ENCODE results near the gene ANAPC5. TPM values are rescaled to one million over a fixed set of nuclear protein-coding genes. Genes with fewer than 3 reads are reported as not detected.
"Not testable (repeated sequence)": the region's sequence is repeated elsewhere in the genome, so short reads cannot be mapped to it uniquely, and the experiment has no call there.

The ANAPC5 gene
- total RNA-seq, 1 donor: 168 TPM

DNA sequence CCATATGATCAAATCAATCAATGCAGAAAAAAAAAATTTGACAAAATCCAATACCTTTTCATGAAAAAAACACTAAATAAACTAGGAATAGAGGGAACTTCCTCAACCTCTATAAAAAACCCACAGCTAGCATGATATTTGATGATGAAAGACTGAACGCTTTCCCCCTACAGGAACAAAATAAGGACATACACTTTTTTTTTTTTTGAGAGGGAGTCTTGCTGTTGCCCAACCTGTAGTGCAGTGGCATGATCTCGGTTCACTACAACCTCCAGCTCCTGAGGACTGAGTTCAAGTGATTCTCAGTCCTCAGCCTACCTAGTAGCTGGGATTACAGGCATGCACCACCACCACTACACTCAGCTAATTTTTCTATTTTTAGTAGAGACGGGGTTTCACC is 37.8 kb downstream of the ANAPC5 start:
- Histone ChIP-seq H3K27ac (ENCODE audit: low read depth, low read length) (no peak overlapping the region), H3K9me3 (ENCODE audit: low read depth, low read length) (no peaks in the 10 kb centered on the region), H3K79me2 (ENCODE audit: insufficient read depth, low read length) (peaks cover 14% of the 10 kb centered on the region), H2AFZ (ENCODE audit: low read length) (no peak overlapping the region), H3K4me3 (ENCODE audit: insufficient read depth, low read length) (no peak overlapping the region), H3K4me1 (ENCODE audit: insufficient read depth, low read length) (no peaks in the 10 kb centered on the region), H4K20me1 (ENCODE audit: insufficient read depth, low read length) (no peaks in the 10 kb centered on the region), H3K36me3 (ENCODE audit: insufficient read depth, low read length) (peaks cover 35% of the 10 kb centered on the region), H3K4me2 (ENCODE audit: insufficient read depth, low read length) (no peak overlapping the region), H3K27me3 (ENCODE audit: insufficient read depth, low read length) (no peaks in the 10 kb centered on the region)
- DNase-seq (ENCODE audit: insufficient read length, low spot score, missing footprints): no peak
- TF ChIP-seq CTCF (IDR thresholded peaks at IDR 0.05; ENCODE audit: extremely low read depth, low read depth, low read length): no peak

DNA sequence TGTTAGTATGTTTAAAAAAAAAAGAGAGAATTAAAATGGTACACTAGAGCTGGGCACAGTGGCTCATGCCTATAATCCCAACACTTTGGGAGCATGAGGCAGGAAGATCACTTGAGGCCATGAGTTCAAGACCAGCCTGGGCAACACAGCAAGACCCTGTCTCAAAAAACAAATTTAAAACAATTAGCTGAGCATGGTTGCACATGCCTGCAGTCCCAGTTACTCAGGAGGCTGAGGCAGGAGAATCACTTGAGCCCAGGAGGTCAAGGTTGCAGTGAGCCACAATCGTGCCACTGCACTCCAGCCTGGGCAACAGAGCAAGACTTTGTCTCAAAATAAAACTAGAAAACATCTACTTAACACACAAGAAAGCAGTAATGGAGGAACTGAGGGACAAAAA is 42.0 kb downstream of the ANAPC5 start:
- not testable (repeated sequence) for H2AFZ ChIP-seq (ENCODE audit: low read length); H3K27ac ChIP-seq (ENCODE audit: low read depth, low read length); H4K20me1 ChIP-seq (ENCODE audit: insufficient read depth, low read length); H3K9me3 ChIP-seq (ENCODE audit: low read depth, low read length); H3K4me1 ChIP-seq (ENCODE audit: insufficient read depth, low read length); DNase-seq (ENCODE audit: insufficient read length, low spot score, missing footprints); H3K4me3 ChIP-seq (ENCODE audit: insufficient read depth, low read length); H3K27me3 ChIP-seq (ENCODE audit: insufficient read depth, low read length); H3K4me2 ChIP-seq (ENCODE audit: insufficient read depth, low read length)
- Histone ChIP-seq H3K36me3 (ENCODE audit: insufficient read depth, low read length) (peaks cover 26% of the 10 kb centered on the region), H3K79me2 (ENCODE audit: insufficient read depth, low read length) (peaks cover 11% of the 10 kb centered on the region)

GRCh38 chr12:121307397-121307796 is 44.8 kb downstream of the ANAPC5 start:
- H3K9me3 ChIP-seq (ENCODE audit: low read depth, low read length); H3K79me2 ChIP-seq (ENCODE audit: insufficient read depth, low read length); H3K27ac ChIP-seq (ENCODE audit: low read depth, low read length); H3K4me2 ChIP-seq (ENCODE audit: insufficient read depth, low read length); H3K27me3 ChIP-seq (ENCODE audit: insufficient read depth, low read length); H3K4me3 ChIP-seq (ENCODE audit: insufficient read depth, low read length); H4K20me1 ChIP-seq (ENCODE audit: insufficient read depth, low read length); DNase-seq (ENCODE audit: insufficient read length, low spot score, missing footprints); H2AFZ ChIP-seq (ENCODE audit: low read length); H3K4me1 ChIP-seq (ENCODE audit: insufficient read depth, low read length): not testable (repeated sequence)
- peaks cover 21% of the 10 kb centered on the region for H3K36me3 ChIP-seq (ENCODE audit: insufficient read depth, low read length)

GRCh38 chr12:121304306-121304705 is 47.9 kb downstream of the ANAPC5 start:
- Histone ChIP-seq H3K36me3 (ENCODE audit: insufficient read depth, low read length) (peaks cover 9% of the 10 kb centered on the region), H3K4me2 (ENCODE audit: insufficient read depth, low read length) (no peak overlapping the region), H3K4me3 (ENCODE audit: insufficient read depth, low read length) (no peak overlapping the region), H3K4me1 (ENCODE audit: insufficient read depth, low read length) (no peaks in the 10 kb centered on the region), H4K20me1 (ENCODE audit: insufficient read depth, low read length) (no peaks in the 10 kb centered on the region), H3K9me3 (ENCODE audit: low read depth, low read length) (no peaks in the 10 kb centered on the region), H3K27ac (ENCODE audit: low read depth, low read length) (no peak overlapping the region), H3K79me2 (ENCODE audit: insufficient read depth, low read length) (no peaks in the 10 kb centered on the region), H3K27me3 (ENCODE audit: insufficient read depth, low read length) (no peaks in the 10 kb centered on the region), H2AFZ (ENCODE audit: low read length) (no peak overlapping the region)
- TF ChIP-seq CTCF (IDR thresholded peaks at IDR 0.05; ENCODE audit: extremely low read depth, low read depth, low read length): no peak
- no peak for DNase-seq (ENCODE audit: insufficient read length, low spot score, missing footprints)

GRCh38 chr12:121301876-121302275 is 50.3 kb downstream of the ANAPC5 start:
- Histone ChIP-seq H3K36me3 (ENCODE audit: insufficient read depth, low read length) (no peaks in the 10 kb centered on the region), H3K27ac (ENCODE audit: low read depth, low read length) (no peak overlapping the region), H3K4me3 (ENCODE audit: insufficient read depth, low read length) (no peak overlapping the region), H4K20me1 (ENCODE audit: insufficient read depth, low read length) (no peaks in the 10 kb centered on the region), H2AFZ (ENCODE audit: low read length) (no peak overlapping the region), H3K27me3 (ENCODE audit: insufficient read depth, low read length) (no peaks in the 10 kb centered on the region), H3K4me1 (ENCODE audit: insufficient read depth, low read length) (peaks cover 9% of the 10 kb centered on the region), H3K9me3 (ENCODE audit: low read depth, low read length) (no peaks in the 10 kb centered on the region), H3K4me2 (ENCODE audit: insufficient read depth, low read length) (no peak overlapping the region), H3K79me2 (ENCODE audit: insufficient read depth, low read length) (no peaks in the 10 kb centered on the region)
- no peak for TF ChIP-seq CTCF (IDR thresholded peaks at IDR 0.05; ENCODE audit: extremely low read depth, low read depth, low read length)
- peak; percentile 67 for DNase-seq (ENCODE audit: insufficient read length, low spot score, missing footprints)
